ENCODE data around the gene KCNJ3.

DNA sequence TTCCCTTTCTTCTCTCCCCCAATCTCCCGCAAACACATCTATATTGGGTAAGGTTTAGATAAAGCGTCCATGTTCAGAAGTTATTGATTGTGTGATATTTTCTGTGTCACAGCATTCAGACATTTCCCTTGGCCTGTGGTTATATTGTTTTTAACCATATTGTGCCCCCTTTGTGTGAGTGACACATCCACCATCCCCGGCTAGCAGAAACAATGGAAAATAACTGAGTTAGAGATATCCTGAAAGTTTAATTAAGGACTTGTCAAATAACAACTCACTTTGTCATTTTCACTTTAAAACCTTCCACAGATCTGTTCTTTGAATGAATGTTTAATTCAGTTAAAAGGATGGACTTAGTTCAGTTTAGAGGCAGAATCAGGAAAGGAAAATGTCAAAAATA lies 151.0 kb downstream of the KCNJ3 start:
- TF ChIP-seq, protein P1, sequence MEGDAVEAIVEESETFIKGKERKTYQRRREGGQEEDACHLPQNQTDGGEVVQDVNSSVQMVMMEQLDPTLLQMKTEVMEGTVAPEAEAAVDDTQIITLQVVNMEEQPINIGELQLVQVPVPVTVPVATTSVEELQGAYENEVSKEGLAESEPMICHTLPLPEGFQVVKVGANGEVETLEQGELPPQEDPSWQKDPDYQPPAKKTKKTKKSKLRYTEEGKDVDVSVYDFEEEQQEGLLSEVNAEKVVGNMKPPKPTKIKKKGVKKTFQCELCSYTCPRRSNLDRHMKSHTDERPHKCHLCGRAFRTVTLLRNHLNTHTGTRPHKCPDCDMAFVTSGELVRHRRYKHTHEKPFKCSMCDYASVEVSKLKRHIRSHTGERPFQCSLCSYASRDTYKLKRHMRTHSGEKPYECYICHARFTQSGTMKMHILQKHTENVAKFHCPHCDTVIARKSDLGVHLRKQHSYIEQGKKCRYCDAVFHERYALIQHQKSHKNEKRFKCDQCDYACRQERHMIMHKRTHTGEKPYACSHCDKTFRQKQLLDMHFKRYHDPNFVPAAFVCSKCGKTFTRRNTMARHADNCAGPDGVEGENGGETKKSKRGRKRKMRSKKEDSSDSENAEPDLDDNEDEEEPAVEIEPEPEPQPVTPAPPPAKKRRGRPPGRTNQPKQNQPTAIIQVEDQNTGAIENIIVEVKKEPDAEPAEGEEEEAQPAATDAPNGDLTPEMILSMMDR (IDR thresholded peaks at IDR 0.05; ENCODE audit: borderline replicate concordance, extremely low read depth, low read length, poor library complexity, severe bottlenecking): no peak
- TF ChIP-seq EZH2 (IDR thresholded peaks at IDR 0.05; ENCODE audit: borderline replicate concordance, low read depth, low read length, severe bottlenecking): no peak
